Stimulated activated naive CD8-positive, alpha-beta T cell treated with anti-CD3 and anti-CD28 coated beads, Interleukin-15, amount 100 ng/mL, for 72 hours (primary cell): ENCODE results near the gene EGFL6.
"Not testable (repeated sequence)": the region's sequence is repeated elsewhere in the genome, so short reads cannot be mapped to it uniquely, and the experiment has no call there.

Source experiments
- ATAC-seq: fragments of 150-1000 bp; cut with Tn5 transposase; 2 replicates; pipeline ENCODE4 v1.10.0; 2021; ENCODE audit warnings: mild to moderate bottlenecking, moderate library complexity
- DNase-seq, 2 donors: peaks; one replicate each; pipeline ENCODE4 v3.0.0; 2021 to 2022
- H3K27ac Mint-ChIP-seq, 2 donors: one replicate each; pipeline ENCODE4 v1.8.0; 2022; ENCODE audit warnings: mild to moderate bottlenecking in 2 of 2, mixed read lengths in 2 of 2, moderate library complexity in 2 of 2
- H3K27me3 Mint-ChIP-seq: one replicate; pipeline ENCODE4 v1.8.0; 2022; ENCODE audit warnings: mixed read lengths
- H3K4me1 Mint-ChIP-seq: one replicate; pipeline ENCODE4 v1.8.0; 2022; ENCODE audit warnings: mild to moderate bottlenecking, mixed read lengths
- H3K4me3 Mint-ChIP-seq, 2 donors: one replicate each; pipeline ENCODE4 v1.8.0; 2022; ENCODE audit warnings: mild to moderate bottlenecking in 2 of 2, mixed read lengths in 2 of 2, moderate library complexity in 1 of 2
- H3K9me3 Mint-ChIP-seq, 2 donors: one replicate each; pipeline ENCODE4 v1.8.0; 2022; ENCODE audit warnings: mixed read lengths in 2 of 2

EGFL6 gene

GRCh38 chrX:13622401-13622964 is 53.1 kb downstream of the EGFL6 start:
- Mint-ChIP-seq H3K4me1 (peaks cover 21% of the 10 kb centered on the region), H3K9me3 (no peaks in the 10 kb centered on the region), H3K4me3 (no peak overlapping the region), H3K27me3 (no peaks in the 10 kb centered on the region), H3K27ac (no peak overlapping the region)
- ATAC-seq (no peak), DNase-seq (no peak)

DNA sequence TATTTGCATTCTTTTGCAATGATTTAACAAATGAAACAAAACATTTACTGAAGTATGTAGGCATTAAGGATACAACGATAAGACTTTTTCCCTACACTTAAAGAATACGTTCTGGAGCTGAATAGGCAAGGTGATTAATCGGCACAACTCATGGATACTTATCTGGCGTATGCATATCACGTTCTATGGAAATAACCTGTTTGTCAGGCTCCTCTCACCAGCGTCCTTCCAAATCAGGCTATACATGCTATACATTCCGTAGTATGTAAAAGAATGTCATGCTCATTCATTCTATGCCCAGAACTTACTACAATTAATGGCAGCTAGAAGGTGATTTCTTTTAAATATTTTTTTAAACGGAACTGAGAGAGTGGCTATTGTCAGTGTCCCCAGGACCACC is 57.9 kb downstream of the EGFL6 start:
- no peaks in the 10 kb centered on the region for H3K27me3 Mint-ChIP-seq
- H3K27ac Mint-ChIP-seq, result no peak overlapping the region
- no peak overlapping the region for H3K4me3 Mint-ChIP-seq
- ATAC-seq (no peak), DNase-seq (no peak)
- no peaks in the 10 kb centered on the region for H3K9me3 Mint-ChIP-seq
- no peaks in the 10 kb centered on the region for H3K4me1 Mint-ChIP-seq

GRCh38 chrX:13637224-13637623 is 67.8 kb downstream of the EGFL6 start:
- not testable (repeated sequence) for H3K4me3 Mint-ChIP-seq, H3K27me3 Mint-ChIP-seq, ATAC-seq, H3K27ac Mint-ChIP-seq, H3K4me1 Mint-ChIP-seq, DNase-seq
- peaks cover 12 to 16% of the 10 kb centered on the region in 2 donors for H3K9me3 Mint-ChIP-seq

- Mint-ChIP-seq H3K9me3 (peaks cover 12 to 16% of the 10 kb centered on the region in 2 donors), H3K27me3 (peaks cover 8% of the 10 kb centered on the region)
Observed at GRCh38 chrX:13638021-13638420, 68.6 kb downstream of the EGFL6 start.

DNA sequence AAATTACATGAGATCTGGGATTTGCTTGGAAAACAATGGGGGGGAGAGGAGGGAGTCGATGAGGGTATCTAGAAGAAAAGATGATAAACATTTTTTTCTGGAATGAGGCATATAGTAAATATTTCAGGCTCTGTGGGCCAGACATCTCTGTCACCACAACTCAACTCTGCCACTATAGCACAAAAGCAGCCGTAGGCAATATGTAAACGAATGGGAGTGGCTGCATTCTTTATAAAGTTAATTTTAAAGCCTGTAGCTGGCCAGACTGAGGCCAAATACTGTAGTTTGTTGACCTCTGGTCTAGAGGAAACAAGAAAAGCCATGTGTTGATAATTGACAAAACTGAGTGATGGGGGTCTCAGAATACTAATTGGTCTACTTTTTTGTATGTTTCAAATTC is 69.4 kb downstream of the EGFL6 start:
- no peak overlapping the region for H3K4me3 Mint-ChIP-seq
- H3K27ac Mint-ChIP-seq, result no peak overlapping the region
- ATAC-seq, result no peak
- peaks cover 12 to 16% of the 10 kb centered on the region in 2 donors for H3K9me3 Mint-ChIP-seq
- peaks cover 8% of the 10 kb centered on the region for H3K27me3 Mint-ChIP-seq
- no peak for DNase-seq
- no peaks in the 10 kb centered on the region for H3K4me1 Mint-ChIP-seq

More at GRCh38 chrX:13638021-13638420, 68.6 kb downstream of the EGFL6 start:
- Mint-ChIP-seq H3K27ac (no peak overlapping the region), H3K4me1 (no peaks in the 10 kb centered on the region), H3K4me3 (no peak overlapping the region)
- ATAC-seq (no peak), DNase-seq (no peak)

DNA sequence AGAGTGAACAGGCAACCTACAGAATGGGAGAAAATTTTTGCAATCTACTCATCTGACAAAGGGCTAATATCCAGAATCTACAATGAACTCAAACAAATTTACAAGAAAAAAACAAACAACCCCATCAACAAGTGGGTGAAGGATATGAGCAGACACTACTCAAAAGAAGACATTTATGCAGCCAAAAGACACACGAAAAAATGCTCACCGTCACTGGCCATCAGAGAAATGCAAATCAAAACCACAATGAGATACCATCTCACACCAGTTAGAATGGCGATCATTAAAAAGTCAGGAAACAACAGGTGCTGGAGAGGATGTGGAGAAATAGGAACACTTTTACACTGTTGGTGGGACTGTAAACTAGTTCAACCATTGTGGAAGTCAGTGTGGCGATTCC is 72.3 kb downstream of the EGFL6 start:
- not testable (repeated sequence) for H3K9me3 Mint-ChIP-seq, H3K4me3 Mint-ChIP-seq, H3K4me1 Mint-ChIP-seq, H3K27ac Mint-ChIP-seq, DNase-seq, H3K27me3 Mint-ChIP-seq, ATAC-seq

GRCh38 chrX:13645464-13646153 is 76.2 kb downstream of the EGFL6 start:
- ATAC-seq, result no peak
- peaks cover 21% of the 10 kb centered on the region for H3K4me1 Mint-ChIP-seq
- peak overlapping the region in 1 of 2 donors; percentile 90 for H3K27ac Mint-ChIP-seq
- no peaks in the 10 kb centered on the region for H3K9me3 Mint-ChIP-seq
- H3K4me3 Mint-ChIP-seq, result no peak overlapping the region
- DNase-seq, result no peak
- H3K27me3 Mint-ChIP-seq, result no peaks in the 10 kb centered on the region

- H3K4me1 Mint-ChIP-seq, result peaks cover 21% of the 10 kb centered on the region
- no peaks in the 10 kb centered on the region for H3K27me3 Mint-ChIP-seq
- H3K27ac Mint-ChIP-seq, result peak overlapping the region in 1 of 2 donors; percentile 90
- DNase-seq, result peak in 1 of 2 donors; percentile 42
- H3K4me3 Mint-ChIP-seq, result no peak overlapping the region
- no peak for ATAC-seq
- no peaks in the 10 kb centered on the region for H3K9me3 Mint-ChIP-seq
Observed at GRCh38 chrX:13646154-13646549, 76.8 kb downstream of the EGFL6 start.

DNA sequence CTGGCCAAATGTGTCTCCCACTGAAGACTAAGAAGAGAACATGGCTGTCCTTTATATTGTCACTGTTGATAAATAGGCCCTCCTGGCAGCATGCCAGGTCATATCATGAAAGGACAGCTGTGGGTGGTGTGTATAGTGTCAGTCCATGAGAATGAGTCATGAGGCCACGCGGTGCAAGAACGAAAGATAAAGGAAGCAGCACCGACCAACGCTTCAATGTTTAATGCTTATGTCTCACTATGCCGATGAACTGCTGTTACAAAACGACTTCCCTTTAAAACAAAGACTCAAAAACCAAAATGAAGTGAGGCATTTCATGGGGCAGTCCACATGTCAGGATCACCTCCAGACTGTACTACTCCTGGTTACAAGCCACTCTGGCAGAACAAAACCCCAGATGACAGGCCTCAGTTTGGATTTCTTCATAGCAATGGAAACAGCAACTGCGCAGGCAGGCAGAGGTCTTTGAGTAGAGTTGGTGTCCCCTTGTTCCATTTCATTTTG is 78.4 kb downstream of the EGFL6 start:
- Mint-ChIP-seq H3K27me3 (no peaks in the 10 kb centered on the region), H3K4me1 (peaks cover 26% of the 10 kb centered on the region), H3K9me3 (no peaks in the 10 kb centered on the region), H3K4me3 (peak overlapping the region; percentile 12 to 41), H3K27ac (peak overlapping the region; percentile 74 to 84)
- peak; percentile 53 to 72 for DNase-seq
- peak; percentile 93 for ATAC-seq

- H3K27ac Mint-ChIP-seq, H3K4me3 Mint-ChIP-seq: not testable (repeated sequence)
Observed at GRCh38 chrX:13648336-13648735, 78.9 kb downstream of the EGFL6 start.

DNA sequence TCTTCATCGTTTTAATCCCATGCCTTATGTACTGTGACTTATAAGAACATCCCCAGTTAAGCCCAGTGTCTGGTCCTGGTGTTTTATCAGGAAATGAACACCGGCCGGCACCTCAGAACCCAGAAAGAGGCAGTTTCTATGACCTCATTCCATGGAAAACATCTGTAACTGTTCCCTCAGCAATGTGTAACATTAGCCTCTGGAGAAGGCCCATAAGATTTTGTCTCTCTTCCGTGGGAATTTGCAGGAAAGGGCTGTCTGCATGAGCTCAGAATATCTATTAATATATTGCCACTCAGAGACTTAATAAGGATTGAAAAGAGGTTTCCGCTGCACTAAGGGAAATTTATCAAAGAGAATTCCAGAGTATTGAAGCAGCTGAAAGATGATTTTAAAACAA is 80.4 kb downstream of the EGFL6 start:
- no peak overlapping the region for H3K4me3 Mint-ChIP-seq
- ATAC-seq, result no peak
- DNase-seq, result no peak
- no peaks in the 10 kb centered on the region for H3K27me3 Mint-ChIP-seq
- no peaks in the 10 kb centered on the region for H3K9me3 Mint-ChIP-seq
- H3K4me1 Mint-ChIP-seq, result peaks cover 30% of the 10 kb centered on the region
- no peak overlapping the region for H3K27ac Mint-ChIP-seq

More at GRCh38 chrX:13648336-13648735, 78.9 kb downstream of the EGFL6 start:
- not testable (repeated sequence) for H3K27me3 Mint-ChIP-seq, H3K9me3 Mint-ChIP-seq, ATAC-seq, DNase-seq
- peaks cover 26% of the 10 kb centered on the region for H3K4me1 Mint-ChIP-seq

GRCh38 chrX:13650318-13650717 is 80.9 kb downstream of the EGFL6 start:
- no peaks in the 10 kb centered on the region for H3K27me3 Mint-ChIP-seq

DNA sequence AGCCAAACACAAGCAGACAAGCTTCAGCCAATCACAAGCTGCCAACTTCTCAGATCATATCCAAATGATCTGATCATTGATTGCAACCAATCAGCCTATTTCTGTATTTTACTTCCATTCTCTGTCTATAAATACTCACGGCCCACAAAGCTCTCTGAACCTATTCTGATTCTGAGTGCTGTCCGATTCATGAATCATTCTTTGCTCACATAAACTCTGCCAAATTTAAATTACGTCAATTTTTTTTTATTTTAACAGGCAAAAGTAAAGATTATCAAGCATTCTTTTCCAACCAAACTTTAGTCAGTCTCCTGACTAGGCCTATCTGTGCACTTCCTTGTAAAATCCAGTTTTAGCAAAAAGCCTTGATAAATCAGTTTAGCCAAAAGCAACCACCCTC is 81.7 kb downstream of the EGFL6 start:
- no peaks in the 10 kb centered on the region for H3K27me3 Mint-ChIP-seq
- H3K4me3 Mint-ChIP-seq, result no peak overlapping the region
- peaks cover 36% of the 10 kb centered on the region for H3K4me1 Mint-ChIP-seq
- ATAC-seq, result no peak
- H3K9me3 Mint-ChIP-seq, result no peaks in the 10 kb centered on the region
- H3K27ac Mint-ChIP-seq, result no peak overlapping the region
- DNase-seq, result no peak

More at GRCh38 chrX:13650318-13650717, 80.9 kb downstream of the EGFL6 start:
- H3K4me1 Mint-ChIP-seq, result peaks cover 35% of the 10 kb centered on the region
- no peak overlapping the region for H3K4me3 Mint-ChIP-seq
- no peak overlapping the region for H3K27ac Mint-ChIP-seq
- DNase-seq (no peak), ATAC-seq (no peak)
- H3K9me3 Mint-ChIP-seq, result no peaks in the 10 kb centered on the region

GRCh38 chrX:13652287-13652793 is 82.9 kb downstream of the EGFL6 start:
- DNase-seq, result no peak
- peaks cover 25% of the 10 kb centered on the region for H3K4me1 Mint-ChIP-seq
- no peaks in the 10 kb centered on the region for H3K27me3 Mint-ChIP-seq
- H3K9me3 Mint-ChIP-seq, result no peaks in the 10 kb centered on the region
- peak overlapping the region in 1 of 2 donors; percentile 25 for H3K27ac Mint-ChIP-seq
- no peak for ATAC-seq
- peak overlapping the region; percentile 76 to 82 for H3K4me3 Mint-ChIP-seq

- Mint-ChIP-seq H3K4me1 (peaks cover 18% of the 10 kb centered on the region), H3K27ac (peak within 1 kb of the TSS; percentile 81 to 93), H3K27me3 (no peaks in the 10 kb centered on the region), H3K4me3 (peak within 1 kb of the TSS; percentile 76 to 82), H3K9me3 (no peaks in the 10 kb centered on the region)
- ATAC-seq, result peak; percentile 94
- peak; percentile 86 to 95 for DNase-seq
Observed at GRCh38 chrX:13652850-13653693, 83.7 kb downstream of the EGFL6 start, which contains the start of gene TCEANC. Gene TCEANC (plus strand): TSS chrX:13653141. CDS start chrX:13662509, 9,368 bp downstream.
